ENCODE measurements around the gene NFATC1.

The NFATC1 gene

DNA sequence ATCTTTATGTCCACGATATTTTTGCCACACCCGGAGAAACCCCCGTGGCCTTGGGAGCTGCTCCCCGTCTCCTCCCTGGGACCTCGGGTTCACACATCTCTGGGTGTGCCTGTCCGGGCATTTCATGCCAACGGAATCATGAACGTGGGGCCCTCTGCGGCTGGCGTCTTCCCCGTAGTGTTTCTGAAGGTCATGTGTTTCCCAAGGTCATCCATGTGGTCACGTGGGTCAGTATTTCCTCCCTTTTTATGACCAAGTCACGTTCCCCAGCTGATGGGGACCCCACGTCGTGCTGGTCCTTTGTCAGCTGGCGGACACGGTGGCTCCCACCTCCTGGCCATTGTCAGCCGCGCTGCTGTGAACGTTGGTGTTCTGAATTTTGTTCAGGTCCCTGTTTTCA is 135.7 kb downstream of the NFATC1 start:
- Histone ChIP-seq H3K27me3 (ENCODE audit: control insufficient read depth, low read length) (no peaks in the 10 kb centered on the region), H3K4me2 (ENCODE audit: low read length) (no peak overlapping the region), H3K27ac (ENCODE audit: low read depth, low read length) (no peak overlapping the region), H3K9me3 (ENCODE audit: control insufficient read depth, insufficient read depth, low read length) (no peaks in the 10 kb centered on the region), H3F3A (ENCODE audit: control insufficient read depth, insufficient read depth) (peaks cover 5% of the 10 kb centered on the region; the same call in 1 of the 2 replicates), H3K4me1 (ENCODE audit: control insufficient read depth, low read length) (peaks cover 7% of the 10 kb centered on the region; the same call in 1 of the 2 replicates), H3K79me2 (ENCODE audit: control insufficient read depth, low read length) (no peaks in the 10 kb centered on the region), H3K36me3 (ENCODE audit: control insufficient read depth, low read length) (peaks cover 16% of the 10 kb centered on the region), H3K4me3 (ENCODE audit: low read length) (no peak overlapping the region), H3K9me2 (replicated peaks; ENCODE audit: control insufficient read depth, low read length) (no peaks in the 10 kb centered on the region), H4K20me1 (ENCODE audit: control insufficient read depth, insufficient read depth, low read depth, low read length) (no peaks in the 10 kb centered on the region)
- TF ChIP-seq, protein P1, sequence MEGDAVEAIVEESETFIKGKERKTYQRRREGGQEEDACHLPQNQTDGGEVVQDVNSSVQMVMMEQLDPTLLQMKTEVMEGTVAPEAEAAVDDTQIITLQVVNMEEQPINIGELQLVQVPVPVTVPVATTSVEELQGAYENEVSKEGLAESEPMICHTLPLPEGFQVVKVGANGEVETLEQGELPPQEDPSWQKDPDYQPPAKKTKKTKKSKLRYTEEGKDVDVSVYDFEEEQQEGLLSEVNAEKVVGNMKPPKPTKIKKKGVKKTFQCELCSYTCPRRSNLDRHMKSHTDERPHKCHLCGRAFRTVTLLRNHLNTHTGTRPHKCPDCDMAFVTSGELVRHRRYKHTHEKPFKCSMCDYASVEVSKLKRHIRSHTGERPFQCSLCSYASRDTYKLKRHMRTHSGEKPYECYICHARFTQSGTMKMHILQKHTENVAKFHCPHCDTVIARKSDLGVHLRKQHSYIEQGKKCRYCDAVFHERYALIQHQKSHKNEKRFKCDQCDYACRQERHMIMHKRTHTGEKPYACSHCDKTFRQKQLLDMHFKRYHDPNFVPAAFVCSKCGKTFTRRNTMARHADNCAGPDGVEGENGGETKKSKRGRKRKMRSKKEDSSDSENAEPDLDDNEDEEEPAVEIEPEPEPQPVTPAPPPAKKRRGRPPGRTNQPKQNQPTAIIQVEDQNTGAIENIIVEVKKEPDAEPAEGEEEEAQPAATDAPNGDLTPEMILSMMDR (IDR thresholded peaks at IDR 0.05; ENCODE audit: low read depth, low read length, poor library complexity, severe bottlenecking), result no peak
- no peak for TF ChIP-seq EZH2phosphoT487 (IDR thresholded peaks at IDR 0.05; ENCODE audit: borderline replicate concordance, low read length)

- Histone ChIP-seq H3K4me2 (ENCODE audit: low read length) (no peak overlapping the region), H3K4me3 (ENCODE audit: low read length) (no peak overlapping the region), H3K27me3 (ENCODE audit: control insufficient read depth, low read length) (no peaks in the 10 kb centered on the region), H3K79me2 (ENCODE audit: control insufficient read depth, low read length) (no peaks in the 10 kb centered on the region), H3K27ac (ENCODE audit: low read depth, low read length) (no peak overlapping the region), H3K9me3 (ENCODE audit: control insufficient read depth, insufficient read depth, low read length) (no peaks in the 10 kb centered on the region), H3K4me1 (ENCODE audit: control insufficient read depth, low read length) (peaks cover 7% of the 10 kb centered on the region; the same call in 1 of the 2 replicates), H4K20me1 (ENCODE audit: control insufficient read depth, insufficient read depth, low read depth, low read length) (no peaks in the 10 kb centered on the region), H3K9me2 (replicated peaks; ENCODE audit: control insufficient read depth, low read length) (no peaks in the 10 kb centered on the region), H3K36me3 (ENCODE audit: control insufficient read depth, low read length) (peaks cover 16% of the 10 kb centered on the region), H3F3A (ENCODE audit: control insufficient read depth, insufficient read depth) (peaks cover 5% of the 10 kb centered on the region; the same call in 1 of the 2 replicates)
- no peak for TF ChIP-seq EZH2phosphoT487 (IDR thresholded peaks at IDR 0.05; ENCODE audit: borderline replicate concordance, low read length)
- TF ChIP-seq, protein P1 (IDR thresholded peaks at IDR 0.05; ENCODE audit: low read depth, low read length, poor library complexity, severe bottlenecking), result no peak
Measured at GRCh38 chr18:79531926-79532312, 136.2 kb downstream of the NFATC1 start.

DNA sequence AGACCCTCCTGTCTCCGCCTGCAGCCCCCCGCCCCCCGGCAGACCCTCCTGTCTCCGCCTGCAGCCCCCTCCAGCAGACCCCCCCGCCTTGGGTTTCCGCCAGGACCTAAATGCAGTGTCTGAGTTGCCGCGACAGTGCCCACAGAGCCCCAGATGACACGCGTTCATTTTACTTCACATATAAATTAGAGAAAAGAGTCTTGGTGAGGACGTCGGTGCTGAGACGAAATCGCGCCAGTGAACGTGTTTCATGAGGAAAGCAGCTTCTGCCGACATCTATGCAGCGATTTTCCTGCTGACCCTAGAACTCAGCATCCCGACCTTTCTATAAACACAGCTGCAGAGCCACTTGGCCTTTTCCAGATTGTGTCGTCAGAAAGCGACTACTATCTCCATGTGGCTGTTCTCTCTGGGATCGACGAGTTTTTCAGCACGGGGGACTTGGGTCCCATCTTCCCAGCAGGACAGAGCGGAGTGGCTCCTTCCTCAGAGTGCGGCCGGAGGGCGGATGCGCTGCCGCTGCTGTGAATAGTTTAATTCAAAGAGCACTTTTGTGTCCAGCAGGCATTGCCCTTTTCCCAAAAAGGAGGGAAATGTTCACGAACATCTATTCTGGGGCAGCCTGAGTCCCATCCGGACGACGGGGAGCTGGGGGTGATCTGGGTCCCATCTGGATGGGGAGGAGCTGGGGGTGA is 136.7 kb downstream of the NFATC1 start:
- no peak overlapping the region for H3K4me3 ChIP-seq (ENCODE audit: low read length)
- H4K20me1 ChIP-seq (ENCODE audit: control insufficient read depth, insufficient read depth, low read depth, low read length), result no peaks in the 10 kb centered on the region
- H3K79me2 ChIP-seq (ENCODE audit: control insufficient read depth, low read length), result no peaks in the 10 kb centered on the region
- peaks cover 2% of the 10 kb centered on the region; the same call in 1 of the 2 replicates for H3F3A ChIP-seq (ENCODE audit: control insufficient read depth, insufficient read depth)
- H3K27me3 ChIP-seq (ENCODE audit: control insufficient read depth, low read length), result no peaks in the 10 kb centered on the region
- no peaks in the 10 kb centered on the region for H3K9me2 ChIP-seq (replicated peaks; ENCODE audit: control insufficient read depth, low read length)
- H3K27ac ChIP-seq (ENCODE audit: low read depth, low read length), result no peak overlapping the region
- no peak for TF ChIP-seq EZH2phosphoT487 (IDR thresholded peaks at IDR 0.05; ENCODE audit: borderline replicate concordance, low read length)
- TF ChIP-seq, protein P1 (IDR thresholded peaks at IDR 0.05; ENCODE audit: low read depth, low read length, poor library complexity, severe bottlenecking), result no peak
- peaks cover 15% of the 10 kb centered on the region for H3K36me3 ChIP-seq (ENCODE audit: control insufficient read depth, low read length)
- H3K4me1 ChIP-seq (ENCODE audit: control insufficient read depth, low read length), result peaks cover 4% of the 10 kb centered on the region; the same call in 1 of the 2 replicates
- no peak overlapping the region for H3K4me2 ChIP-seq (ENCODE audit: low read length)
- H3K9me3 ChIP-seq (ENCODE audit: control insufficient read depth, insufficient read depth, low read length), result no peaks in the 10 kb centered on the region
